ENCODE measurements around the gene BACH1.

DNA sequence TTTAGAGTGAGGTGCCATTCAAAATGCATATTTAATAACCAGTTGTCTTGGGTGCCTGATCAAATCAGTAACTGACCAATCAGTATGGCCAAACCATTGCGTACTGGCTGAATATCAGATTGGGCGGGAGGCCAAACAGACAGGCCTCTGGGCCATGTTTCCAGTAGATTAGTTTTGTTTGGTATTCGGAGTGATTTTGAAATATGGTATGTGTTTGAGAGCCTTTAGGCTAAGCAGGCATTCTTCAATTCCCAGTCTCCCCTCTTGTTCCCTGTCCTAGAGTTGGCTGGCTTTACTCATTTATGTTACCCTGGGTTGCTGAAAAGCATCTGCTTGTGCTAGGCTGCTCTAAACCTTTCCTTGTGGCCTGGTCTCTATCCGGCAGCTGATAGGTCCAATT lies 80.1 kb downstream of the BACH1 start:
- TF ChIP-seq SIN3A (IDR thresholded peaks at IDR 0.05; ENCODE audit: borderline replicate concordance, low read depth, low read length), result no peak
- TF ChIP-seq, protein P1, sequence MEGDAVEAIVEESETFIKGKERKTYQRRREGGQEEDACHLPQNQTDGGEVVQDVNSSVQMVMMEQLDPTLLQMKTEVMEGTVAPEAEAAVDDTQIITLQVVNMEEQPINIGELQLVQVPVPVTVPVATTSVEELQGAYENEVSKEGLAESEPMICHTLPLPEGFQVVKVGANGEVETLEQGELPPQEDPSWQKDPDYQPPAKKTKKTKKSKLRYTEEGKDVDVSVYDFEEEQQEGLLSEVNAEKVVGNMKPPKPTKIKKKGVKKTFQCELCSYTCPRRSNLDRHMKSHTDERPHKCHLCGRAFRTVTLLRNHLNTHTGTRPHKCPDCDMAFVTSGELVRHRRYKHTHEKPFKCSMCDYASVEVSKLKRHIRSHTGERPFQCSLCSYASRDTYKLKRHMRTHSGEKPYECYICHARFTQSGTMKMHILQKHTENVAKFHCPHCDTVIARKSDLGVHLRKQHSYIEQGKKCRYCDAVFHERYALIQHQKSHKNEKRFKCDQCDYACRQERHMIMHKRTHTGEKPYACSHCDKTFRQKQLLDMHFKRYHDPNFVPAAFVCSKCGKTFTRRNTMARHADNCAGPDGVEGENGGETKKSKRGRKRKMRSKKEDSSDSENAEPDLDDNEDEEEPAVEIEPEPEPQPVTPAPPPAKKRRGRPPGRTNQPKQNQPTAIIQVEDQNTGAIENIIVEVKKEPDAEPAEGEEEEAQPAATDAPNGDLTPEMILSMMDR (IDR thresholded peaks at IDR 0.05), result no peak
